Thyroid gland (tissue), 4 donors: ENCODE data around the gene EPS8. TPM values are rescaled to one million over a fixed set of nuclear protein-coding genes. Genes with fewer than 3 reads are reported as not detected.

Experiments used
- DNase-seq, 2 donors: peaks; one replicate each; pipeline ENCODE4 v3.0.0-alpha.2; 2019
- H3K27ac ChIP-seq, 3 donors: fragments of 200-600 bp; sonication (generic); 1 replicate in 2 of 3; 2 replicates in 1 of 3; pipeline ENCODE4 v1.5.1; 2016 to 2019; ENCODE audit warnings: mild to moderate bottlenecking in 1 of 3, moderate library complexity in 1 of 3
- H3K27me3 ChIP-seq: fragments of 200-600 bp; sonication (generic); one replicate; pipeline ENCODE4 v1.5.1; 2019
- H3K36me3 ChIP-seq, 2 donors: fragments of 200-600 bp; sonication (generic); one replicate each; pipeline ENCODE4 v1.5.1; 2016 to 2019
- H3K4me1 ChIP-seq, 2 donors: fragments of 200-600 bp; sonication (generic); one replicate each; pipeline ENCODE4 v1.5.1; 2017 to 2019
- H3K4me3 ChIP-seq, 3 donors: fragments of 200-600 bp; sonication (generic); replicated peaks in 1 of 3; 1 replicate in 2 of 3; 2 replicates in 1 of 3; pipeline ENCODE4 v1.5.1; 2016; ENCODE audit warnings: mild to moderate bottlenecking in 1 of 3
- H3K9me3 ChIP-seq: fragments of 200-600 bp; sonication (generic); one replicate; pipeline ENCODE4 v1.5.1; 2017
- CTCF ChIP-seq, 6 experiments: fragments of 200-600 bp in 3 of 6; fragments of 450-650 bp in 3 of 6; sonication (generic) in 3 of 6; IDR thresholded peaks; one replicate each; pipeline ENCODE4 v1.5.1; 2016 to 2019; ENCODE audit warnings: antibody characterized with exemption in 6 of 6, mild to moderate bottlenecking in 2 of 6, inconsistent platforms in 1 of 6, moderate library complexity in 1 of 6
- POLR2A ChIP-seq, 2 donors: fragments of 450-650 bp; IDR thresholded peaks; one replicate each; pipeline ENCODE4 v1.6.1; 2017; ENCODE audit warnings: antibody characterized with exemption in 2 of 2, mild to moderate bottlenecking in 2 of 2, moderate library complexity in 1 of 2
- WGBS, 2 donors: methylation state at CpG; one replicate each; pipeline ENCODE4 v1.1.5; 2017; 5-methylcytosine and 5-hydroxymethylcytosine counted together
- intact Hi-C: fragments of 100-400 bp; cut with DNase I; formaldehyde crosslinking; loops from one replicate; pipeline ENCODE4 v1.15.1; 2023
- total RNA-seq, 4 donors: library from RNA; depleted of rRNA; stranded (reverse); fragments of >200 nt; gene quantifications; one replicate each; pipeline ENCODE4 v1.2.3, GENCODE V29; 2016

EPS8 gene
- total RNA-seq, 4 donors from 2014 or later: 78.0 to 127 (median 110) TPM

DNA sequence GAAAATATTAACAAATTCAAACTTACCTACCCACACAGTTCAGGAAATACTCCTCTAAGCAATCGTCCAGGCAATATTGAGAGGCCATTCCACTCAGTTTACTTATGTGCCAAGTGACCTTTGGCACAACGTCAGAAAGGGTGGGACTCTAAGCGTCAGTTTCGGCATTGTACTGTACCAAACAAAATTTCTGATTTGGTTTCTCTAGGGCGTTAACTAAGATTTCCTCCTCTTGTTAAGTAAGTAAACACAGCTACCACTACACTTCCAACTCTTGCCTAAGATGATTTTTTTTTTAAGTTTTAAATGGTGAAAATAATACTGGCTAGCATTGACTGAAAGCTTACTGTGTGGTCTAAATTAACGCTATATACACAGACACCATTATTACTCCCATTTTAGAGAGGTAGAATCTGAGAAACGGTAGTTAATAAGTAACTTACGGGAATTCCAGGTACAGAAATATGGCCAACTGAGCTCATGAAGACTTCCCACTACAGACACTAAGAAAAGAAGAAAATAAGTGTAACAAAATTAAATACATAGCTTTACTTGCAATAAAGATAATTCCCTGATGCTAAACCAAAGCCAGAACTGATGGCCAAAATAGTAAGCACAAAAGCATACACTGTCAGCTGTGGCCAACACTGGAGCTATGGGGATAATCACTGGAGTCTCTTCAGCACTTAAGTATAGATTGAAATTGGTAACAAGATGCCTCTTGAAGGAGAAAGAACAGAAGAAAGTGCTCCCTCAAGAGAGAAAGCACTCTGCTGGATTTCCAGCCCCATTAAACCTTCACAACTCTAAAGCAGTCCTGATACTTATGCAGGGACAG is 76.1 kb downstream of the EPS8 start:
- intact Hi-C loops: loop anchor here (10.0 kb wide), 1 partner anchor 72 kb away; the partner anchor contains the start of gene EPS8

DNA sequence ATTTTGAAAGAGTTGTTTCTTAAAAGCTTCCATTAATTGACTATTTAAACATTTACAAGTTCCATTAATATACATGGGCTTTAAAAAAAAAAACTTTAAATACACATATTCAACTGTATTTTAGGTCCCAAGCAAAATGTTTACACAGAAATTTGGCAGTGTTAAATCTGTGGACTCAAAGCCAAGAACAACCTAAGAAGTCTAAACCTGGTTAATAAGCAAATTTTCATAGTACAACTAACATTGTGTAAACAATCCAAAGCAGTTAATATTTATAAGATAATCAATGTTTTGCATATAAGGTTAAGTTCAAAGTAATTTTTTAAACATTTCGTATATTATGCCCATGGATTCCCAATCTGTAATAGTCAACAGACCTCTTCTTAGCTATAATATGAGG is 77.0 kb downstream of the EPS8 start:
- Histone ChIP-seq H3K4me3 (no peak overlapping the region), H3K4me1 (peaks cover 28 to 40% of the 10 kb centered on the region in 2 donors)

More for the DNA sequence above, 76.1 kb downstream of the EPS8 start:
- H3K27ac ChIP-seq: peak overlapping the region; percentile 28 to 81 (median 75)
- H3K4me3 ChIP-seq: no peak overlapping the region
- TF ChIP-seq CTCF (IDR thresholded peaks at IDR 0.05) (no peak), POLR2A (IDR thresholded peaks at IDR 0.05) (no peak)
- DNase-seq: peak; percentile 80 to 82
- H3K36me3 ChIP-seq: no peaks in the 10 kb centered on the region
- 31 to 34% methylated on average over 8 of the region's 8 CpGs for WGBS, 2 donors
- H3K9me3 ChIP-seq: no peaks in the 10 kb centered on the region
- H3K4me1 ChIP-seq: peaks cover 28 to 45% of the 10 kb centered on the region in 2 donors
- H3K27me3 ChIP-seq: no peaks in the 10 kb centered on the region

DNA sequence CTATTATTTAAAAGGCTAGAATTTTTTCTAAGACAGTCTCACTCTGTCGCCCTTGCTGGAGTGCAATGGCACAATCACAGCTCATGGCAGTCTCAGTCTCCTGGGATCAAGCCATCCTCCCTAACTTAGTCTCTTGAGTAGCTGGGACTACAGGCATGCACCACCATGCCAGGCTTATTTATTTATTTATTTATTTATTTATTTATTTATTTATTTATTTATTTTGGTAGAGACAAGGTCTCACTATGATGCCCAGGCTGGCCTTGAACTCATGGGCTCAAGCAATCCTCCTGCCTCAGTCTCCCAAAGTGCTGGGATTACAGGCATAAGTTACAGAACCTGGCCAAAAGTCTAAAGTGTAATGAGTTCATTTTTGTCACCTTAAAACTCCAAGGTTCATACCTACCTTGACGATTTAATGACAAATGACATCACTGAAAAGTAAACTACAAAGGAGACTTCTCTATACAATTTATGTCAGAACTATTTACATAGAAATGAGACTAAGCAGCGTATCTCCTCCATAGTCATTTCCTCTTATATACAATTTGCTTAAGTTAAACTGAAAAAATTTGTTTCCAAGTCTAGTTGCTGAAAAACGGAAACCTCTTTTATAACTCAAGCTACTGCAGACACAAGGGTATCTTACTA is 78.2 kb downstream of the EPS8 start:
- Histone ChIP-seq H3K4me3 (no peak overlapping the region), H3K27me3 (no peaks in the 10 kb centered on the region), H3K36me3 (no peaks in the 10 kb centered on the region), H3K9me3 (no peaks in the 10 kb centered on the region), H3K27ac (peak overlapping the region in 1 of 3 donors; percentile 81), H3K4me1 (peaks cover 28 to 35% of the 10 kb centered on the region in 2 donors)
- WGBS, 2 donors: 96 to 98% methylated on average over 4 of the region's 4 CpGs
- intact Hi-C loops: loop anchor here (10.0 kb wide), 1 partner anchor 74 kb away; the partner anchor contains the start of gene EPS8
- no peak for DNase-seq
- TF ChIP-seq POLR2A (IDR thresholded peaks at IDR 0.05) (no peak), CTCF (IDR thresholded peaks at IDR 0.05) (no peak)

More for the DNA sequence above, 77.0 kb downstream of the EPS8 start:
- Histone ChIP-seq H3K27me3 (no peaks in the 10 kb centered on the region), H3K36me3 (no peaks in the 10 kb centered on the region), H3K9me3 (no peaks in the 10 kb centered on the region), H3K27ac (peak overlapping the region; percentile 28 to 81 (median 75))
- WGBS, 2 donors: 65 to 73% methylated on average over 1 of the region's 1 CpG
- DNase-seq: no peak
- TF ChIP-seq POLR2A (IDR thresholded peaks at IDR 0.05) (no peak), CTCF (IDR thresholded peaks at IDR 0.05) (no peak)
- intact Hi-C loops: loop anchor here (10.0 kb wide), 1 partner anchor 73 kb away; the partner anchor contains the start of gene EPS8

- no peak overlapping the region for H3K4me3 ChIP-seq
- no peaks in the 10 kb centered on the region for H3K27me3 ChIP-seq
- H3K27ac ChIP-seq: peak overlapping the region in 1 of 3 donors; percentile 26
- H3K36me3 ChIP-seq: no peaks in the 10 kb centered on the region
- no peaks in the 10 kb centered on the region for H3K9me3 ChIP-seq
- peaks cover 25 to 29% of the 10 kb centered on the region in 2 donors for H3K4me1 ChIP-seq
- intact Hi-C loops: no loop called here
- WGBS, 2 donors: 86 to 88% methylated on average over 6 of the region's 6 CpGs
- TF ChIP-seq POLR2A (IDR thresholded peaks at IDR 0.05) (no peak), CTCF (IDR thresholded peaks at IDR 0.05) (no peak)
- DNase-seq: no peak
These were observed 79.6 kb downstream of the EPS8 start for GRCh38 chr12:15709551-15709950.
